ENCODE results near the gene USP43.
"Not testable (repeated sequence)": the region's sequence is repeated elsewhere in the genome, so short reads cannot be mapped to it uniquely, and the experiment has no call there.

The USP43 gene

GRCh38 chr17:9644910-9645751, at the start of gene USP43:
Gene USP43, plus strand, starts transcription at chr17:9645517. Its CDS starts 116 bp downstream, at chr17:9645633.
- DNase-seq (ENCODE audit: low spot score) = peak; percentile 84

- DNase-seq (ENCODE audit: low spot score) = not testable (repeated sequence)
Measured at GRCh38 chr17:9597638-9598037, 47.7 kb upstream of the USP43 start.

GRCh38 chr17:9598661-9599060, 46.7 kb upstream of the USP43 start:
- DNase-seq (ENCODE audit: low spot score) = no peak

GRCh38 chr17:9604583-9604982, 40.7 kb upstream of the USP43 start:
- DNase-seq (ENCODE audit: low spot score) = not testable (repeated sequence)

GRCh38 chr17:9606453-9606852, 38.9 kb upstream of the USP43 start:
- DNase-seq (ENCODE audit: low spot score) = no peak

GRCh38 chr17:9607058-9607457, 38.3 kb upstream of the USP43 start:
- not testable (repeated sequence) for DNase-seq (ENCODE audit: low spot score)

- DNase-seq (ENCODE audit: low spot score) = no peak
Measured at GRCh38 chr17:9611557-9611956, 33.8 kb upstream of the USP43 start.

GRCh38 chr17:9612006-9612405, 33.3 kb upstream of the USP43 start:
- DNase-seq (ENCODE audit: low spot score) = no peak

- no peak for DNase-seq (ENCODE audit: low spot score)
Measured at GRCh38 chr17:9615486-9615885, 29.8 kb upstream of the USP43 start.

- no peak for DNase-seq (ENCODE audit: low spot score)
Measured at GRCh38 chr17:9622961-9623360, 22.4 kb upstream of the USP43 start.

GRCh38 chr17:9628509-9628908, 16.8 kb upstream of the USP43 start:
- peak; percentile 24 for DNase-seq (ENCODE audit: low spot score)

GRCh38 chr17:9632741-9633140, 12.6 kb upstream of the USP43 start:
- DNase-seq (ENCODE audit: low spot score) = no peak

- no peak for DNase-seq (ENCODE audit: low spot score)
Measured at GRCh38 chr17:9635340-9635739, 10.0 kb upstream of the USP43 start.

GRCh38 chr17:9636501-9636900, 8.8 kb upstream of the USP43 start:
- no peak for DNase-seq (ENCODE audit: low spot score)

- DNase-seq (ENCODE audit: low spot score) = not testable (repeated sequence)
Measured at GRCh38 chr17:9640388-9640787, 4.9 kb upstream of the USP43 start.

- DNase-seq (ENCODE audit: low spot score) = no peak
Measured at GRCh38 chr17:9643611-9644010, 1.7 kb upstream of the USP43 start.

- DNase-seq (ENCODE audit: low spot score) = peak; percentile 71
Measured at GRCh38 chr17:9645851-9646545, 681 bp downstream of the USP43 start.

- DNase-seq (ENCODE audit: low spot score) = no peak
Measured at GRCh38 chr17:9646546-9646885, 1.2 kb downstream of the USP43 start.

GRCh38 chr17:9647014-9647413, 1.7 kb downstream of the USP43 start:
- DNase-seq (ENCODE audit: low spot score) = no peak

- no peak for DNase-seq (ENCODE audit: low spot score)
Measured at GRCh38 chr17:9648521-9649110, 3.3 kb downstream of the USP43 start.

GRCh38 chr17:9658593-9659211, 13.4 kb downstream of the USP43 start:
- DNase-seq (ENCODE audit: low spot score) = peak; percentile 32

- DNase-seq (ENCODE audit: low spot score) = no peak
Measured at GRCh38 chr17:9661027-9661426, 15.7 kb downstream of the USP43 start.

GRCh38 chr17:9663511-9663910, 18.2 kb downstream of the USP43 start:
- DNase-seq (ENCODE audit: low spot score) = not testable (repeated sequence)
